Left ventricle myocardium superior (tissue), 1 donor: ENCODE data around the gene TMEM175. TPM values are rescaled to one million over a fixed set of nuclear protein-coding genes. Genes with fewer than 3 reads are reported as not detected.

Experiments
- ATAC-seq: fragments of 200-7000 bp; cut with Tn5 transposase; one replicate; pipeline ENCODE4 v1.9.1; 2020; ENCODE audit warnings: mild to moderate bottlenecking, moderate library complexity
- DNase-seq: peaks from one replicate; pipeline ENCODE4 v3.0.0-alpha.2; 2020
- intact Hi-C: fragments of 100-400 bp; cut with micrococcal nuclease; formaldehyde crosslinking; loops from one replicate; pipeline ENCODE4 v1.11.0; 2022
- total RNA-seq: library from RNA; stranded (reverse); fragmentation: NEBNext Ultra II Directional; extraction: Animal tissue kit (Norgen Biotek cat#: 25700); gene quantifications from one replicate; pipeline ENCODE4 v1.2.1, GENCODE V29; 2021
- donor health status: DM: no; HTN: yes; CAD: no; lungs with severe emphysema.

TMEM175 gene
- total RNA-seq, 1 donor from 2014 or later = 19.8 TPM

GRCh38 chr4:896630-897029 is 35.6 kb upstream of the TMEM175 start:
- DNase-seq (no peak), ATAC-seq (no peak)
- intact Hi-C loops = no loop called here

GRCh38 chr4:898123-898522 is 34.1 kb upstream of the TMEM175 start:
- peak; percentile 18 for DNase-seq
- no peak for ATAC-seq
- intact Hi-C loops = no loop called here

GRCh38 chr4:898869-899555 is 33.2 kb upstream of the TMEM175 start:
- intact Hi-C loops = no loop called here
- DNase-seq = peak; percentile 66
- ATAC-seq = peak; percentile 75

- ATAC-seq = no peak
Observed at GRCh38 chr4:899556-899906, 32.7 kb upstream of the TMEM175 start.

GRCh38 chr4:900073-900472 is 32.2 kb upstream of the TMEM175 start:
- DNase-seq (peak; percentile 23), ATAC-seq (no peak)
- intact Hi-C loops = no loop called here

More at GRCh38 chr4:899556-899906, 32.7 kb upstream of the TMEM175 start:
- DNase-seq = peak; percentile 15
- intact Hi-C loops = no loop called here

GRCh38 chr4:900721-901120 is 31.5 kb upstream of the TMEM175 start:
- DNase-seq = peak; percentile 10
- intact Hi-C loops = no loop called here
- no peak for ATAC-seq

GRCh38 chr4:901192-901910 is 30.9 kb upstream of the TMEM175 start:
- DNase-seq (peak; percentile 53), ATAC-seq (peak; percentile 46)
- intact Hi-C loops = no loop called here

- peak; percentile 27 for DNase-seq
- ATAC-seq = no peak
- intact Hi-C loops = no loop called here
Observed at GRCh38 chr4:903066-904046, 28.9 kb upstream of the TMEM175 start.

GRCh38 chr4:905485-906338 is 26.5 kb upstream of the TMEM175 start:
- DNase-seq (peak; percentile 19), ATAC-seq (no peak)
- intact Hi-C loops = no loop called here

GRCh38 chr4:906339-907102 is 25.7 kb upstream of the TMEM175 start:
- intact Hi-C loops = no loop called here
- DNase-seq (peak; percentile 11), ATAC-seq (no peak)

- DNase-seq (peak; percentile 18), ATAC-seq (no peak)
- intact Hi-C loops = no loop called here
Observed at GRCh38 chr4:907103-907400, 25.2 kb upstream of the TMEM175 start.

- intact Hi-C loops = no loop called here
- peak; percentile 18 for DNase-seq
Observed at GRCh38 chr4:907691-908425, 24.4 kb upstream of the TMEM175 start.

GRCh38 chr4:909131-909571 is 23.1 kb upstream of the TMEM175 start:
- intact Hi-C loops = no loop called here
- no peak for ATAC-seq
- peak; percentile 21 for DNase-seq

More at GRCh38 chr4:907691-908425, 24.4 kb upstream of the TMEM175 start:
- no peak for ATAC-seq

- ATAC-seq (no peak), DNase-seq (peak; percentile 9)
Observed at GRCh38 chr4:909821-910220, 22.4 kb upstream of the TMEM175 start.

GRCh38 chr4:910366-911091 is 21.7 kb upstream of the TMEM175 start:
- intact Hi-C loops = no loop called here
- DNase-seq = peak; percentile 15
- no peak for ATAC-seq

More at GRCh38 chr4:909821-910220, 22.4 kb upstream of the TMEM175 start:
- intact Hi-C loops = no loop called here

GRCh38 chr4:911221-911751 is 21.0 kb upstream of the TMEM175 start:
- intact Hi-C loops = no loop called here
- peak; percentile 8 for DNase-seq
- no peak for ATAC-seq
